CD4-positive, alpha-beta T cell treated with Interleukin-10 for 1 hour (primary cell): Measurements from ENCODE around the gene ABCA10.
"Not testable (repeated sequence)": the region's sequence is repeated elsewhere in the genome, so short reads cannot be mapped to it uniquely, and the experiment has no call there.

Source experiments
- DNase-seq: peaks from one replicate; pipeline ENCODE4 v3.0.0-alpha.2; 2020

The ABCA10 gene, protein sequence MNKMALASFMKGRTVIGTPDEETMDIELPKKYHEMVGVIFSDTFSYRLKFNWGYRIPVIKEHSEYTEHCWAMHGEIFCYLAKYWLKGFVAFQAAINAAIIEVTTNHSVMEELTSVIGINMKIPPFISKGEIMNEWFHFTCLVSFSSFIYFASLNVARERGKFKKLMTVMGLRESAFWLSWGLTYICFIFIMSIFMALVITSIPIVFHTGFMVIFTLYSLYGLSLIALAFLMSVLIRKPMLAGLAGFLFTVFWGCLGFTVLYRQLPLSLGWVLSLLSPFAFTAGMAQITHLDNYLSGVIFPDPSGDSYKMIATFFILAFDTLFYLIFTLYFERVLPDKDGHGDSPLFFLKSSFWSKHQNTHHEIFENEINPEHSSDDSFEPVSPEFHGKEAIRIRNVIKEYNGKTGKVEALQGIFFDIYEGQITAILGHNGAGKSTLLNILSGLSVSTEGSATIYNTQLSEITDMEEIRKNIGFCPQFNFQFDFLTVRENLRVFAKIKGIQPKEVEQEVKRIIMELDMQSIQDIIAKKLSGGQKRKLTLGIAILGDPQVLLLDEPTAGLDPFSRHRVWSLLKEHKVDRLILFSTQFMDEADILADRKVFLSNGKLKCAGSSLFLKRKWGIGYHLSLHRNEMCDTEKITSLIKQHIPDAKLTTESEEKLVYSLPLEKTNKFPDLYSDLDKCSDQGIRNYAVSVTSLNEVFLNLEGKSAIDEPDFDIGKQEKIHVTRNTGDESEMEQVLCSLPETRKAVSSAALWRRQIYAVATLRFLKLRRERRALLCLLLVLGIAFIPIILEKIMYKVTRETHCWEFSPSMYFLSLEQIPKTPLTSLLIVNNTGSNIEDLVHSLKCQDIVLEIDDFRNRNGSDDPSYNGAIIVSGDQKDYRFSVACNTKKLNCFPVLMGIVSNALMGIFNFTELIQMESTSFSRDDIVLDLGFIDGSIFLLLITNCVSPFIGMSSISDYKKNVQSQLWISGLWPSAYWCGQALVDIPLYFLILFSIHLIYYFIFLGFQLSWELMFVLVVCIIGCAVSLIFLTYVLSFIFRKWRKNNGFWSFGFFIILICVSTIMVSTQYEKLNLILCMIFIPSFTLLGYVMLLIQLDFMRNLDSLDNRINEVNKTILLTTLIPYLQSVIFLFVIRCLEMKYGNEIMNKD (N-terminal part only)

DNA sequence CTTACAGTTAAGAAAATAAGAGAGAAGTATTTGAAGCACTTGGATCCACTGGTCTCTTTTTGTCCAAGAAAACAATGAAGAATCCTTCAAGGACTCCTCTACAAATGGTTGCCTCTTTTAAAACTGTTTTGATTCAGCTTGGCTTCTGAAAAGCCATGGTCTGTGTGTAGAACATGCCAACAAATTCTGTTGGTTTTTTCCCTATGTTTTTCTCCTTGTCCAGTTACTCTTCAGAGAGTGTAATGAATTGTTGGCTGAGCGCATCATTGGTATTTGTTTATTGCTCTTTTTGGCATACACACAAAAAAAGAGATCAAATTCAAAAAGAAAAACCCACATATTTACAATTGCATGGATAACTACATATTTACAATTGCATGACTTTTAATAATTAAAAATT lies at the start of gene ABCA10:
Gene ABCA10, minus strand, starts transcription at position 249 of the 400 bp plus-strand sequence. CDS start 3,466 bp downstream, outside the sequence.
- no peak for DNase-seq

DNA sequence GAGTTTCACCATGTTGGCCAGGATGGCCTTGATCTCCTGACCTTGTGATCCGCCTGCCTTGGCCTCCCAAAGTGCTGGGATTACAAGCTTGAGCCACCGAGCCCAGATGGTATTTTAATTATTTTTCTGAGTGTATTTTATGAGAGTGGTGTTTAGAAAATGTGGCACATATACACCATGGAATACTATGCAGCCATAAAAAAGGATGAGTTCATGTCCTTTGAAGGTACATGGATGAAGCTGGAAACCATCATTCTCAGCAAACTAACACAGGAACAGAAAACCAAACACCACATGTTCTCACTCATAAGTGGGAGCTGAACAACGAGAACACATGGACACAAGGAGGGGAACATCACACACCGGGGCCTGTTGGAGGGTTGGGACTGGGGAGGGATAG lies 47.7 kb upstream of the ABCA10 start:
- DNase-seq: not testable (repeated sequence)

DNA sequence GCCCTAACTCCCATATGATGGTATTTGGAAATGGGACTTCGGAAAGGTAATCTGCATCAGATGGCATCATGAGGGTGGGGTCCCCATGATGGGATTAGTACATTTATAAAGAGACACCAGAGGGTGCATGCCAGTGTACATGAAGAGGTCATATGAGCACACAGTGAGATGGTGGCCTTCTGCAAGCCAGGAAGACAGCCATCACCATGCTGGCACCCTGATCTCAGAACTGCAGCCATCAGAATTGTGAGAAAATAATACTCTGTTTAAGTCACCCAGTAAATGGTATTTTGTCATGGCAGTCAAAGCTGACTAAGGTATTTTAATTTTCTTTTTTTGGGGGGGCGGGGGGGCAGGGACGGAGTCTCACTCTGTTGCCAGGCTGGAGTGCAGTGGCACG lies 47.1 kb upstream of the ABCA10 start:
- no peak for DNase-seq

DNA sequence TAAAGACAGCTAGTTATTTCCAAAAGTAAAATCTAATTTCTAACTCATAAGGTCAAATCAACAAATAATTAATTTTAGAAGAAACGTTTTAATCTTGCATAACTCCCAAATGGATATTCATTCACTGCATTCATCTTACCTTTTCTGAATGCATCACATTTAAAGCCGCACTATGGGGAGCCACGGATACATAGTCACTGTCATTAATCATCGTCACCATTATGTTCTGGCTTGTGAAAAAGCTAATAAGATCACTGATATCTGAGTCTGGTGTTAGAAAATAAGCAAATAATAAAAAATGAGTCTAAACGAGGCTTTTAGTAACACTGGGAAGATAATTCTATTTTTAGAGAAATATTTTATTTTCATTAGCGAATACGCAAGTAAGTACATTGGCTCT lies 42.4 kb upstream of the ABCA10 start:
- DNase-seq: no peak

DNA sequence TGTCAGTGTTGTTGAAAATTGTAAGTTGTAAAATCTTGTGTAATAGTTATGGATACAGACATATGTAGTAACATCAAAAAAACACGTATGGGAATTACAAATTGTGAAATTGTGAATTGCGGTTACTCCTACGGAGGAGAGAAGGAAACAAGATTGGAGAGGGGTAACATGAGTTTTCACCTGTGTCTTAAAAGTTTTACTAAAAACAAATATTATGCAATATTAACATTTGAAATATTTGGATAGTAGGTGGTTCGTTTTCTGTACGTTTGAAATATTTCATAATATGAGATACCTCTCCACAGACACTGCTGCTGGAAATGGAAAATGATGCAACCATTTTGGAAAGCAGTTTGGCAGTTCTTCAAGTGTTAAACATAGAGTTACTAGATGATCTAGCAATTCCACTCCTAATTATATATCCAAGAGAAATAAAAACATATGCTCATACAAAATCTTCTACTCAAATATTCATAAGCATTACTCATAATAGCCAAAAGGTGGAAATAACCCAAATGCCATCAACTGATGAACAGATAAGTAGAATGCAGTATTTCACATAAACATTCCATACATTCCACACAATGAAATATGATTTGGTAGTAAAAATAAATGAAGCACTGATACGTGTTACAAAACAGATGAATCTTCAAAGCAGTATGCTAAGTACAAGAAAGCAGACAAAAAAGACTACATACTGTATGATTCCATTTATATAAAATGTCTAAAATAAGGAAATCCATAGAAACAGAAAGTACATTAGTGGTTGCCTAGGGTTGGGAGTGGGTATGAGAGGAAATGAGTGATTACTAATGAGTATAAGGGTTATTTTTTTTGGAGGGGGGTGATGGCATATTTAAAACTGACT lies 40.7 kb upstream of the ABCA10 start:
- no peak for DNase-seq

DNA sequence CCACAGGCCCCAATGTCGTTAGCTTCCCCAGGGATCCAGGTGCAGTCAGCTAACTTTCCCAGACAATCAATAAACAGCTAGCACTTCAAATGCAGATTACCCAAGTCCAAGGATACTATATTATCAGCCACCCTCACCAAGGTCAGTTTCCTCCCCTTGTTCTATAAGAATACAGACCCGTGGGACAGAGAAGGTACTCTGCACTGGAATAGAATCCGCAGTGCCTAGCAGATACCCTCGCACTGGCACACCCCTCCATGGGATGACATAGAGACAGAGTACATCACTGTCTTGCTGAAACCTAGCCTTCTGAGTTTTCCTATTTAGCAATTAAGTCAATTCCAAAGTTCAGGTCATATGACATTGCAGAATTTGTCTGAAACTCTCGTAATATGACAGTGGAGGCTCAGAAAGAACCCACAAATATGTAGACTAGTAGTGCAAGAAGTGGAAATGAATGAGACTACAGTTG lies 40.0 kb upstream of the ABCA10 start:
- DNase-seq: no peak

DNA sequence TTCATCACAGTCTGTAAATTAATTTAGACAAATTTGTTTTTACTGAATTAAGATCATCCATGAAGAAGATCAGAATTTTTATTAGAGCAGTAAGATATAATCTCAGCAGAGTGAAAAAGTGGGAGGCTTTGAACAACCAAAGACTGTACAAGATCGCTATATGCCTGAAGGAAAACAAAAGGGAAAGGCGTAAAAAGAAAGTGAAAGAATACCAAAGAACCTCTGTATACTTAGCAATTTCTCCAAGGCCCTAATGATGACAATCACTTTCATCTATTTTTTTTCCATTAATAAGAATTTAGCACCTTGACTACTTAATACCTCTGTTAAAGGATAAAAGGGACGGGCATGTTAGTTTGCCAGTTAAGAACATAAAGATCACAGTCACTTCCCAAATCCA lies 38.6 kb upstream of the ABCA10 start:
- no peak for DNase-seq

DNA sequence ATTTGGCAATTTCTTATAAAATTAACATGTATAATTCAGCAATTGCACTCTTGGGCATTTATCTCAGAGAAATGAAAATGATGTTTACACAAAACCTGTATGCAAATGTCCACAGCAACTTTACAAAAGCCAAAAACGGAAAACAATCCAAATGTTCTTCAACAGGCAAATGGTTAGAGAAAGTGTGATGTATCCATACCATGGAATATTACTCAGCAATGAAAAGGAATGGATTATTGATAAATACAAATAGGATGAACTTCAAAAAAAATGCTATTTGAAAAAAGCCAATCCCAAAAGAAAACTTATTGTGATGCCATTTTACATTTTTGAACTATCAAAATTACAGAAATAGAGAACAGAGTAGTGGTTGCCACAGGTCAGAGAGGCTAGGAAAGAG lies 37.2 kb upstream of the ABCA10 start:
- no peak for DNase-seq

DNA sequence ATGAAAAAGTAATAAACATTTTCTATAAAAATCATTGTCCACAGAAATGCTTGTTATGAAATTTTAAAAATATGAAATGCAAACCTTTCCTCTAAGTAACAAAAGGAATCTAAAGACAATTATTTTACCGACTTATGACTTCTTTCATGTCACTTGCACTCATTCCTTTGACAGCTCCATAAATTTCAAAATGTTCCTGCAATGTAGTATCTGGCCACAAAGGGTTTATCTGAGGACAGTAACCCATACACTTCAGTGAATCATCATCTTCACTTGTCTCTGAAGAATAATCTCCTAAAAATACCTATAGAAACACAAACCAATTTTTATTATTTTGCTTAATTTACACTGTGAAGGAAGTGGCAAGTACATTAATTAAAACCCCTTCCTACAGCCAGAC lies 25.6 kb upstream of the ABCA10 start:
- DNase-seq: no peak

DNA sequence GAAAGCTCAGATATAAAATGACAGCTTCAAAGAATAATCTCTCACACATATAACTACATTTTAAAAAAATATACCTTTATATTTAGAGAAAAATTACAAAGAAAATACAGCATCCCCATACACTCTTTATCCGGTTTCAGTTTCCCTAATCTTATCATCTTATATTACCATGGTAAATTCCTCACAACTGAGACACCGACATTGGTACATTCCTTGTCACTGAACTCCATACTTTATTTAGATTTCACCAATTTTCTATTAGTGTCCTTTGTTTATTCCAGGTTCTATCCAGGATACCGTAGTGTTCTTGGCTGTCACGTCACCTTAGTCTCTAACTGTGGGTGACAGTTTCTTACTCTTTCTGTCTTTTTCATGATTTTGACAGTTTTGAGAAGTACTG lies 22.0 kb upstream of the ABCA10 start:
- no peak for DNase-seq

DNA sequence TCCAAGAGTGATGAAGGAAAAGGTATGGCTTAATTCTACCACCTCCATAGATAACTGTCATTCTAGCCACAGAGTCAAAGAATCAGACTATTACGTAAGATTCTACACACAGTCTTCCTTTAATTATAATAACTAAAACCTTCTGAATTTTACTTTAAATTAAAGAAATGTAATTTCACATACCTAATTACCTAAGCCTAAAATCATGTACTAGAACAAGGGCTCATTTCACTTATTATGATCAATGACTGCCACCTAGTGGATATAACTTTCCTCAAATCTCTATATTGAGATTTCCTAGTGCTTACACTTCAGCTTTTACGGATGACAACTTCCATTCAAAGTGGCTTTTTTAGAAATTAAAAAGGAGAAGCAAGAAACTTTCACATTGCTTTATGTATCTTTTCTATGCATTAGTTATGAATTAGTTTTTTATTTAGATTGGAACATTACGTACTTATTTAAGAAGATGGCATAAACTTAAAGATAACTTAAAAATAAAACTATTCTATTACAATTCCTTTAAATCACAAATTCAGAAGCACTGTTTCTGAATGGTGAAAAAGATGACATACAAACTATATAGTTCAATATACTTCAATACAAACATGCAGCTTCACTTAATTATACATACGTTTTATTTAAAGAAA lies 18.2 kb upstream of the ABCA10 start:
- DNase-seq: peak; percentile 31

DNA sequence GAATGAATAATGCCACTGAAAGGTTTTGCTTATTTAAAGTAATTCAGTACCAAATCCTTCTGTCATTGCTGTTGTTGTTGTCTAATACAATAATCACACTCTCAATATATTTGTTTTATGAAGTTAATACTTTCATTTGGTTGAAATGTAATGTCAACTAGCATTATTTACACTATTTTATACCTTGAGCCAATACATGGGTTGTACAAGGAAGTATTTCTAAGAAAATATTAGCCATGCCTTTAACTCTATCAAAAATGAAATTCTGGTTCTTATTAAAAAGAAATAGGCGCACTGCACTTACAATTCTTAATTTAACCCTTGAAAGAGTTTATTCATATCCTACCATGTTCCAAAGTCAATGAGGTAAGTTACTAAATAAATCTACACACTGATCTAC lies 17.6 kb upstream of the ABCA10 start:
- DNase-seq: no peak

DNA sequence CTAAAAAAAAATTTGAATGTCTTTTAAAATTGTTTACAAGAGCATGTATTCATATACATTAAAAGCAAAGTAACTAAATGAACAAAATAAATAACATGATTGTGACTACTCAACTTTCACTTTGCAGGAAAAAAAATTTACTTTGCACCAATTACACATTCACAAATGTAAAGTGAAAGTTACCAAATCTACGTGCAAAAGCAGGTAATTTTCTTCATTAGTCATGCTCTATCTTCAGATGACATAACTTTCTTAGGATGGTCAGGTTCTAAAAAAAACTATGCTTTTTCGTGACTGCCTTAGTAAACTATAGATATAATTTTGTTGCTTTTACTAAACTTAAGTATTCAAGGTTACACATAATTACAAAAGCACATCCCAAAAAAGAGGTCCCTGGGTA lies 17.0 kb upstream of the ABCA10 start:
- DNase-seq: no peak

DNA sequence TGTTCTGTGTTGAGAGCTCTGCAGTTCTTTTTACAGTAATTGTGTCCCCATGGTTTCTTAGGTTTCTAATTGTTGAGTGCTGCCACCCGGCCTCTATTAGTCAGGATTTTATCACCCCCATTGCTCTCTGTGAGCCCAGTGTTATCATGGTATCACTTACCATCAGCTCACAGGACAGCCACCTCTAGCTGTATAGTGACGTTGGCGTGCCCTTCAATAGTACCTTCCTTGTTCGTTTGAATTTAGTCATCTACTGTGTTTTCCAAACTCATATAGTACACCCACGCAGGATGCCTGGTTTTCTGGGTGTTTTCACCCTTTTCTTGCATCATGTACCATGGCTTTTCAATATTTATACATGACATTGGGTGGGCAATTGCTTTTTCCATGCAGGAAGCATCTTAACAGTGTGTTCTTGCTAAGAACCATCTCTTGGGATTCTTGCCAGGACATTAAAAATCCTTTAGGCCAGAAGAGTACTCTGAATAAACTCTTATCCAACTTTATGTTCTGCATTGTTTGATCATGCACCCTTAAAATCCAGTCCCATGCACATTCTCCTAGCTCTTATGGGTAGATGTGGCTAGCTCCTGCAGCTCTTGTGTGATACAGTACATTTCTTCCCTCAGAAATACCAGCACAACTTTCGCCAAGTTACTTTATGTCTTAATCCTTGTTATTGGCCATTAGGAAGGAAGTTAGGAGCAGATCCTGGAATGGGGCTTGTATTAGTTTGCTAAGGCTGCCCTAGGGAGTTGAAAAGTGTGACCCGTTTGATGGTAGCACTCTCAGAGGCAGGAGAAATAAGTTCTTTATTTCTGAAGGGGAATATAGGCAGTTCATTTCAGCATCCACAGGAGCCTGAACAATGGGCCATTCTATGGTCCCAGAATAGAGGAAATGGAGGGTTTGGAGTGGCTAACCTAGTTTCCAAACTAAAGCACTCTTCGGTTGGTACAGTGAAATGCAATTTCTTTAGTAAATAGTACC lies 11.3 kb upstream of the ABCA10 start:
- no peak for DNase-seq

DNA sequence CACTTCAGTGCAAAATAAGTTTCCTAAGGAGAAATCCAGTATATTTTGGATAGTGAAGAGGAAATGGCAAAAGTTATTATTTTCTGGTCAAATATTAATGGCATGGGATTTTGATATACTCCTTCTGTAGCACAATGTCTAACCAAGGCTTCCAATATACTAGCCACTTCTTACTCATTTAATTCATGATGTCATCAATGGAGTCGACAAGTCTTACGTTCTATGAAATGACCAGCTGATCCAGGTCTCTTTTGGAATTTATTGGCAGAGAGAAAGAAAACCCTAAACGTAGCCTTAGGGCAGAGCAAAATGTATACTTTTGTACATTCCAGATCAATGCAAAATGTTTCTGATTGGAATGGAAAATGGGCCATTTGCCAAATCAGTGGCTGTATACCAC lies 8.3 kb upstream of the ABCA10 start:
- no peak for DNase-seq

DNA sequence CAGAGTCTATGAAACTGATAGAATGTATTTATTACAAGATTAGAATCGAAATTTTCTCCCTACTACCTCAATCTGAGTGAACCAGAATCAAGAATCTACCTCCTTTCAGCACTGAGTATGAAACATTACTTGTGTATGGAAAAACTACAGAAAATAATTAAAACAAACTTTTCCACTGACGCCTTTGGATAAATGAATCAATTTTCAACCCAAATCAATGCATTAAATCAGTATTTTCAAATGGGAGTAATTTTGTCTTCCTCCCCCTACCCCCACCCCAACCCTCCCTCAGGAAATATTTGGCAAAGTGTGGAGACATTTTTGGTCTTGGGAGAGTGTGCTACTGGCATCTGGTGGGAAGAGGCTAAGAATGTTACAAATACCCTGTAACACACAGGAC lies 7.8 kb upstream of the ABCA10 start:
- DNase-seq: no peak

DNA sequence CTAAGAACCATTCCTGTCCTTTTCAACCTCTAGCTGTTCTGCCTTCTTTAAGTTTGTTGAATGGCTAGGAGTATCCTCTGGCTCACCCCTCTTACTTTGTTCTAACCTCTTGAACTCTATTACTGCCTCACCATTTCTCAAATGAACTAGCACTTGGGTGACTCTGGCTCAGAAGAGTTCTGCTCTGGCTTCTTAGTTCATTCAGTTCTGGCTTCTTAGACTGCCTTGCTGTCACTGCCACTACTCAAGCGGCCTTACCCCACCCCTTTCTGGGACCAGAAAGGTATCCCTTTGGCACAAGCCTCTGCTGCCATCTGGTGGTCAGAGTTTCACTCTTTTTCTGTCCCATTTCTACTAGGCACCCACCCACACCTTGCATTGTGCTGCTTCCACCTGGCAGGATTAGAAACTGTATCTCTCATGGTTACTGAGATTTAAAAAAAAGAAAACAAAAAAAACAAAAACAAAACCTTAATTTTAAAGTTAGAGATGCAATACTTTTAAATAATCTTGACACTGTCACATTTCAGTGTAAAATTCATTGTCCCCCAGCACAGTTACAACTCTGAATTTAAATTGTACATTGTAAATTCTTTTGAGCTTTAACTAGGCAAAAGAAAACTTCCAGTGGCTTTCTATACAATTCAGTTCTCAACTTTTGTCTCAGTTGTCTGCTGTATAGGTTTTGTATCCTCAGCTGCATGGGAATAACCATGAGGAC lies 6.9 kb upstream of the ABCA10 start:
- peak; percentile 59 for DNase-seq

DNA sequence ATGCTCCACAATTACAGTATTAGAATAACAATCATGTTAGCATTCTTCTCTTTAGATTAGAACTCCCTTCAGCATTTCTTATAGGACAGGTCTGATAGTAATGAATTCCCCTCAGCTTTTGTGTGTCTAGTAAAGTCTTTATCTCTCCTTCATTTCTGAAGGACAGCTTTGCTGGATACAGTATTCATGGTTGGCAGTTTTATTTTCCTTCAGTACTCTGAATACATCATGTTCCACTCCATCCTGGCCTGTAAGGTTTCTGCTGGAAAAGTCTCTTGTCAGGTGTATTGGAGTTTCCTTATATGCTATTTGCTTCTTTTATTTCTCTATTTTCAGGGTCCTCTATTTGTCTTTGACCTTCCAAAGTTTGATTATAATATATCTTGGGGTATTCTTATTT lies 4.0 kb upstream of the ABCA10 start:
- no peak for DNase-seq

DNA sequence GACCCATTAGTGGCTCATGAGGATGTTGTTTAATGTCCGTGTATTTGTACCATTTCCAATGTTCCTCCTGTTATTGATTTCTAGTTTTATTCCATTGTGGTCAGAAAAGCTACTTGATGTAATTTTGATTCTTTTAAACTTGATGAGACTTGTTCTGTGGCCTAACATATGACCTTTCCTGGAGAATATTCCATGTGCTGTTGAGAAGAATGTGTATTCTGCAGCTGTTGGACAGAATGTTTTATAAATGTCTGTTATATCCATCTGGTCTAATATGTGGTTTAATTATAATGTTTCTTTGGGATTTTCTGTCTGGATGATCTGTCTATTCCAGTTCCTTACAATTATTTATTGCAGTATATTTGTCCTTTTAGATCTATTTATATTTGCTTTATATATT lies 2.9 kb upstream of the ABCA10 start:
- no peak for DNase-seq

DNA sequence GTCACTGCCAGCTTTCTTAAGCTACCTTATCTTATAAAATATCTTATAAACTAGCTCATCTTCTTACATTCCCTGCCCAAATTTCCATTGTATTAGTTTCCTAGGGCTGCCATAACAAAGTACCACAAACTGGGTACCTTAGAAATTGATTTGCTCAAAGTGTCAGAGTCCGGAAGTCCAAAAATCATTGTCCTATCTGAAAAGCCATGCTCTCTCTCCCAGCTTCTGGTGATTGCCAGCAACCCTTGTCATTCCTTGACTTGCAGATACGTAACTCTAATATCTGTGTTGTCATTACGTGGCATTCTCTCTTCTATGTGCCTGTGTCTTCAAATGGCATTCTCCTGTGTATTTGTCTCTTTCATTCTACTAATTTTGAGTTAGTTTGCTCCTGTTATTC lies 2.3 kb upstream of the ABCA10 start:
- DNase-seq: no peak
